Left forelimb (tissue), 1 donor: ENCODE measurements around the gene PTPRG.

Source experiments
- DNase-seq: peaks from one replicate; pipeline ENCODE4 v3.0.0-alpha.2; 2018; ENCODE audit warnings: low spot score

The PTPRG gene

GRCh38 chr3:61589856-61590255 is 28.5 kb downstream of the PTPRG start:
- no peak for DNase-seq

- DNase-seq, result no peak
These were observed 29.9 kb downstream of the PTPRG start for GRCh38 chr3:61591300-61591699.

GRCh38 chr3:61593446-61594029 is 32.2 kb downstream of the PTPRG start:
- DNase-seq, result no peak

GRCh38 chr3:61594144-61594963 is 33.0 kb downstream of the PTPRG start:
- DNase-seq, result no peak

- no peak for DNase-seq
These were observed 33.6 kb downstream of the PTPRG start for GRCh38 chr3:61594964-61595285.

- DNase-seq, result no peak
These were observed 33.9 kb downstream of the PTPRG start for GRCh38 chr3:61595288-61595687.

- no peak for DNase-seq
These were observed 34.5 kb downstream of the PTPRG start for GRCh38 chr3:61595826-61596225.

- DNase-seq, result no peak
These were observed 36.5 kb downstream of the PTPRG start for GRCh38 chr3:61597906-61598305.

- DNase-seq, result no peak
These were observed 38.8 kb downstream of the PTPRG start for GRCh38 chr3:61600195-61600594.

- DNase-seq, result no peak
These were observed 40.5 kb downstream of the PTPRG start for GRCh38 chr3:61601831-61602230.

GRCh38 chr3:61602466-61602865 is 41.1 kb downstream of the PTPRG start:
- no peak for DNase-seq

- no peak for DNase-seq
These were observed 44.3 kb downstream of the PTPRG start for GRCh38 chr3:61605589-61606175.

GRCh38 chr3:61606196-61606595 is 44.8 kb downstream of the PTPRG start:
- DNase-seq, result no peak

GRCh38 chr3:61608072-61608471 is 46.7 kb downstream of the PTPRG start:
- DNase-seq, result no peak

- DNase-seq, result no peak
These were observed 47.3 kb downstream of the PTPRG start for GRCh38 chr3:61608711-61609110.

GRCh38 chr3:61610316-61610715 is 48.9 kb downstream of the PTPRG start:
- no peak for DNase-seq

- DNase-seq, result no peak
These were observed 51.1 kb downstream of the PTPRG start for GRCh38 chr3:61612211-61613194.

- no peak for DNase-seq
These were observed 52.3 kb downstream of the PTPRG start for GRCh38 chr3:61613666-61614065.

GRCh38 chr3:61615643-61616042 is 54.3 kb downstream of the PTPRG start:
- DNase-seq, result no peak

- no peak for DNase-seq
These were observed 55.2 kb downstream of the PTPRG start for GRCh38 chr3:61616586-61616985.

GRCh38 chr3:61617041-61617440 is 55.7 kb downstream of the PTPRG start:
- no peak for DNase-seq

GRCh38 chr3:61617651-61618050 is 56.3 kb downstream of the PTPRG start:
- DNase-seq, result no peak
